ENCODE measurements around the gene MFSD2B. TPM values are rescaled to one million over a fixed set of nuclear protein-coding genes. Genes with fewer than 3 reads are reported as not detected.

The MFSD2B gene
- total RNA-seq, 1 donor from 2014 or later = not detected

- H3K27me3 ChIP-seq (ENCODE audit: control insufficient read depth, insufficient read depth, low read length) = no peaks in the 10 kb centered on the region
- no peaks in the 10 kb centered on the region for H3K36me3 ChIP-seq (ENCODE audit: control insufficient read depth, insufficient read depth, low read length)
- no peak for DNase-seq (ENCODE audit: low read depth)
- no peak for TF ChIP-seq CTCF (IDR thresholded peaks at IDR 0.05; ENCODE audit: insufficient read depth, low read length, poor library complexity, severe bottlenecking)
- no peak overlapping the region for H3K4me3 ChIP-seq (ENCODE audit: low read depth, low read length)
Measured at GRCh38 chr2:23993736-23994269, 16.1 kb upstream of the MFSD2B start.

DNA sequence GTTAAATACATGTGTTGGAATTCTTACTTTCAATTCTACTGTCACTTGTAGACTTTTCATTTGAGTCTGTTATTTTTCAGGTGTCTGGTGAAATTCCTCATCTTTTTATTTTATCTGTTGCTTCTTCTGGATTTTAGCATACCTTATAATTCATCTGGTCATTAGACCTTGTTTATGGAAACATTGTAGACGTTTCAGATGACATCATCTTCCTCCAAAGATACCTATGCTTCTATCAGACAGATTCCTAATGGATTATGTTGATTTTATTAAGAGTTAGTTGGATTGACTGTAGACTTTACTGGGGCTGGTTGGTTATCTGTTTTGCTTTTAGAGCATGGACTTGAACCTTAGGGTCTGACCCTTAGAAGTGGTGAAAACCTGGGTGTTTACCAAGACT, 15.3 kb upstream of the MFSD2B start:
- no peak for TF ChIP-seq CTCF (IDR thresholded peaks at IDR 0.05; ENCODE audit: insufficient read depth, low read length, poor library complexity, severe bottlenecking)
- H3K36me3 ChIP-seq (ENCODE audit: control insufficient read depth, insufficient read depth, low read length) = no peaks in the 10 kb centered on the region

DNA sequence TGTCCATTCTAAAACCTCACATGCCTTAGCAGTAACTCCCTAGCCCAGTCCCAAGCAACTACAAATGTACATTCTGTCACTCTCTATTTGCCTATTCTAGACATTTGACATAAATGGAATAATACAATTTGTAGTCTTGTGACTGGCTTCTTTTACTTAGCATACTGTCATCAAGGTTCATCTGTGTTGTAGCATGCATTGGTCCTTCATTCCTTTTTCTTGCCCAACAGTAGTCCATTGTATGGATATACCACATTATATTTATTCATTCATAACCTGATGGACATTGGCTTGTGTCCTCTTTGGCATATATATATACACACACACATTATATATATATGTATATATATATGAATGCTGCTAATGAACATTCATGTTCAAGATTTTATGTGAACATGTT, 2.2 kb upstream of the MFSD2B start:
- peaks cover 16% of the 10 kb centered on the region for H3K27me3 ChIP-seq (ENCODE audit: control insufficient read depth, insufficient read depth, low read length)
- DNase-seq (ENCODE audit: low read depth) = no peak
- no peak overlapping the region for H3K4me3 ChIP-seq (ENCODE audit: low read depth, low read length)
- TF ChIP-seq CTCF (IDR thresholded peaks at IDR 0.05; ENCODE audit: insufficient read depth, low read length, poor library complexity, severe bottlenecking) = no peak
- H3K36me3 ChIP-seq (ENCODE audit: control insufficient read depth, insufficient read depth, low read length) = no peaks in the 10 kb centered on the region

More for the DNA sequence above, 15.3 kb upstream of the MFSD2B start:
- Histone ChIP-seq H3K27me3 (ENCODE audit: control insufficient read depth, insufficient read depth, low read length) (no peaks in the 10 kb centered on the region), H3K4me3 (ENCODE audit: low read depth, low read length) (no peak overlapping the region)
- DNase-seq (ENCODE audit: low read depth) = no peak

DNA sequence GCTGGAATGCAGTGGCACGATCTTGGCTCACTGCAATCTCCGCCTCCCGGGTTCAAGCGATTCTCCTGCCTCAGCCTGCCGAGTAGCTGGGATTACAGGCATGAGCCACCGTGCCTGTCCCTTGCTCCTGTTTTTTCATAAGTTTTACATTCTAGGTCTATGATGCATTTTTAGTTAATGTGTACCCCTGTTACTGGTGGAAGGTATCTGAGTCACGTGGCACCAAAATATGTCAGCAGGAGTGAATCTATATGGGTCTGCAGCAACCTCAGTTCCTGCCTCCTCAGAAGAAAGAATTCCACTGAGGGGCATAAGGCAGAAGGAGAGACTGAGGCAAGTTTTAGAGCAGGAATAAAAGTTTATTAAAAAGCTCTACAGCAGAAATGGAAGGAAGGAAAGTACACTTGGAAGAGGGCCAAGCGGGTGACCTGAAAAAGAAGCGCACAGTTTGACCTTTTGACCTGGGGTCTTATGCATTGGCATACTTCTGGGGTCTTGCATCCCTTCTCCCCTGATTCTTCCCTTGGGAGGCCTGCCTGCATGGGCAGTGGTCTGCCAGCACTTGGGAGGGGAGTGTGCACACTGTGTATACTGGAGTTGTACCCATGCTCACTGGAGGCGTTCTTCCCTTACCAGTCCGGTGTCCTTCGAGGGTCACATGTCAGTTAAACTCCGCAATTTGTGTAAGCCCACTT, 1.1 kb upstream of the MFSD2B start:
- no peak for DNase-seq (ENCODE audit: low read depth)
- Histone ChIP-seq H3K4me3 (ENCODE audit: low read depth, low read length) (no peak overlapping the region), H3K36me3 (ENCODE audit: control insufficient read depth, insufficient read depth, low read length) (no peaks in the 10 kb centered on the region), H3K27me3 (ENCODE audit: control insufficient read depth, insufficient read depth, low read length) (peaks cover 16% of the 10 kb centered on the region)
- TF ChIP-seq CTCF (IDR thresholded peaks at IDR 0.05; ENCODE audit: insufficient read depth, low read length, poor library complexity, severe bottlenecking) = no peak

DNA sequence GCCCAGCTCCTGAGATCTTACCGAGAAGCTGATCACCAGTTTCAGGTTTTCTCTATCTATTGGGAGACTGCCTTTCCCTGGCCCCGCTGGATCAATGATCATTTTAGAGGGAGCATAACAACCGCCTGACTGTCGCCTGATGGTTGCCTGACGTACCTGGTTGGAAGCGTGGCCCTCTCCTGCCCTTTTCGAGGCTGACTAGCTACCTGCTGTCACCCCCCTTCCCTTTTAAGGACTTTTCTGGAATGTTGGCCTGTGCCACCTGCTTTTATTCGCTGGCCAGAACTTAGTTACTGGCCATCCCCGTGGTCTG, 562 bp upstream of the MFSD2B start:
- H3K36me3 ChIP-seq (ENCODE audit: control insufficient read depth, insufficient read depth, low read length) = no peaks in the 10 kb centered on the region
- H3K27me3 ChIP-seq (ENCODE audit: control insufficient read depth, insufficient read depth, low read length) = peaks cover 16% of the 10 kb centered on the region
- no peak for DNase-seq (ENCODE audit: low read depth)
- no peak for TF ChIP-seq CTCF (IDR thresholded peaks at IDR 0.05; ENCODE audit: insufficient read depth, low read length, poor library complexity, severe bottlenecking)
- no peak overlapping the region for H3K4me3 ChIP-seq (ENCODE audit: low read depth, low read length)

Data from kidney epithelial cell (primary cell).